ENCODE results near the gene VEGFD.

VEGFD gene

DNA sequence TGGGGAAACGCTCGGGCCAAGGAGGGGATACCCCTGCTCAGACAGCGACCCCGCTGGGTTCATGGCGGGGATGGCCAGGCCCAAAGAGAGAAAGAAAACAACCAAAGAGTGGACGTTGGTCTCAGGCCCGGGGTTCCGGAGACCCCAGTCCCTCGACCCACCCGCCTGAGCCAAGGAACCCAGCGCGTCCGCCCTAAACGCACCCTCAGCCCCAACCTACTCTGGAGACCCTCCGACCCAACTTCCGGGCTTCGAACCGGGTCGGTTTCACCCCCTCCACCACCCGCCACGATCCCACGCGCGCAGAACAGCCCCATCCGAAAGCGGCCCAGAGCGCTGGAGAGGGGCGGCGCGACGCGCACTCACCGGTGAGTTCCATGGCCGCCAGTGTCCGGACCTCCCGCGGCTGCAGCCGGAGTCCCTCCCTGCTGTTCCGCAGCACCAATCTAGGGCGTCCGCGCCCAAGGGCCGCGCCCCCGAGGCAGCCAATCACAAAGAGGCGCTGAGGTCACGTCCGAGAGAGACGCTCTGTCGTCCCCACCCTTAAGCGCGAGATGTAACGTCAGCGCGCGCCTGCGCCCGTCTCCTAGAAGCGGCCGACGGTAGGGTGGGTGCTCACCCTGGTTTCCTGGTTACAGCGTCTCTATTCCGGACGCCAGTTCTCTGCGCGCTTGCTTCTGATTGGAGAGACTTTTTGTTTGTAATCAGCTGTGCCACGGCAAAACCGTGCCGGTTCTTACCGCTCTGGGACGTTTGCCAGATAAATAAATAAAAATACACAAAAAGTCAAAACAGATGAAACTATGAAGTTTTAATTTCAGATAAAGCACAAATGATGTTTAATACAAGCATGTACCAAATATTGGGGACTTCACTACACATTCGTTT is 48.8 kb downstream of the VEGFD start, which contains the start of gene PIGA:
TSS of gene PIGA (minus strand) at position 389 of the 888 bp plus-strand sequence. CDS start 3,593 bp downstream, outside the sequence.
- peak; percentile 97 to 98 for DNase-seq (ENCODE audit: low read depth in 2 of 2)
- peak within 1 kb of the TSS; percentile 74 to 77 for H3K4me3 ChIP-seq (replicated peaks in 1 of 2; ENCODE audit: low read depth in 2 of 2, low read length in 2 of 2)
- TF ChIP-seq, protein P1, sequence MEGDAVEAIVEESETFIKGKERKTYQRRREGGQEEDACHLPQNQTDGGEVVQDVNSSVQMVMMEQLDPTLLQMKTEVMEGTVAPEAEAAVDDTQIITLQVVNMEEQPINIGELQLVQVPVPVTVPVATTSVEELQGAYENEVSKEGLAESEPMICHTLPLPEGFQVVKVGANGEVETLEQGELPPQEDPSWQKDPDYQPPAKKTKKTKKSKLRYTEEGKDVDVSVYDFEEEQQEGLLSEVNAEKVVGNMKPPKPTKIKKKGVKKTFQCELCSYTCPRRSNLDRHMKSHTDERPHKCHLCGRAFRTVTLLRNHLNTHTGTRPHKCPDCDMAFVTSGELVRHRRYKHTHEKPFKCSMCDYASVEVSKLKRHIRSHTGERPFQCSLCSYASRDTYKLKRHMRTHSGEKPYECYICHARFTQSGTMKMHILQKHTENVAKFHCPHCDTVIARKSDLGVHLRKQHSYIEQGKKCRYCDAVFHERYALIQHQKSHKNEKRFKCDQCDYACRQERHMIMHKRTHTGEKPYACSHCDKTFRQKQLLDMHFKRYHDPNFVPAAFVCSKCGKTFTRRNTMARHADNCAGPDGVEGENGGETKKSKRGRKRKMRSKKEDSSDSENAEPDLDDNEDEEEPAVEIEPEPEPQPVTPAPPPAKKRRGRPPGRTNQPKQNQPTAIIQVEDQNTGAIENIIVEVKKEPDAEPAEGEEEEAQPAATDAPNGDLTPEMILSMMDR (IDR thresholded peaks at IDR 0.05; ENCODE audit: low read depth, low read length), result no peak

DNA sequence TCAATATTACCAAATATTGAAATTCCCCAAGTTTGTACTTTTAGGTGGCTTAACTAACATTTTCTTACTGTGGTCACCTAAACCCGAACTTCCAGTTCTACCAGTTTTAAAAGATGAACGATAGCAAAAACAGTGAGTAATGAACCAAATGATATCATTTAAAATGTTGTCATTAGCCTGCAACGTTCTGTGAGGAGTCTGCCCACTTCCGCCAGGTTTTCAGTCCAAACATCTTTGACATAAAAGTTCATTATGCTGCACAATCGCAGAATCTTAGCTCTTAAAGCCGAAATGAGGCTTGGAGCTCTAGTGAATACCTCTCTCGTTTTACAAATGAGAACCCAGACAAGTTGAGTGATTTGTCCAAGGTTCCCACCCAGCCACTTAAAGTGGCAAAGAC is 49.7 kb downstream of the VEGFD start:
- DNase-seq (ENCODE audit: low read depth in 2 of 2), result peak; percentile 24 to 46
- TF ChIP-seq, protein P1 (IDR thresholded peaks at IDR 0.05; ENCODE audit: low read depth, low read length), result no peak
- peak overlapping the region; percentile 74 to 77 for H3K4me3 ChIP-seq (replicated peaks in 1 of 2; ENCODE audit: low read depth in 2 of 2, low read length in 2 of 2)

DNA sequence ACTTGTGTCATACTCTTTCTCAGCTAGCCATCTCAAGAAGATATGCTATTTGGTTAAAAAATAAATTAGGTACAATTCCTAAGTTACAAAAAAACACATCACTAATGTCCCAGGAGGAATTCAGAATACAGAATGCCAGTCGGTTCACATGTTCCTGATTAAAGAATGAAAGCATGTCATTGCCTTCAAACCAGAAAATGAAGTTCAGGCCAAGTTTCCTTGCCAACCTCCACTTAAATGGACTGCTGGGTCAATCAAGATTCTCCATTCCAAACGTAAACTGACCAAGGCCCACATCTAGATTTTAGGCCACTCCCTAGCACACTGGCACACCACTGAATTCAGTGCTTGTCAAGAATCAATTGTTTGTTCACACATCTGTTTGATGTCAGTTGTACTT is 55.4 kb downstream of the VEGFD start:
- no peak for DNase-seq (ENCODE audit: low read depth in 2 of 2)
- no peak overlapping the region for H3K4me3 ChIP-seq (replicated peaks in 1 of 2; ENCODE audit: low read depth in 2 of 2, low read length in 2 of 2)
- TF ChIP-seq, protein P1 (IDR thresholded peaks at IDR 0.05; ENCODE audit: low read depth, low read length), result no peak

DNA sequence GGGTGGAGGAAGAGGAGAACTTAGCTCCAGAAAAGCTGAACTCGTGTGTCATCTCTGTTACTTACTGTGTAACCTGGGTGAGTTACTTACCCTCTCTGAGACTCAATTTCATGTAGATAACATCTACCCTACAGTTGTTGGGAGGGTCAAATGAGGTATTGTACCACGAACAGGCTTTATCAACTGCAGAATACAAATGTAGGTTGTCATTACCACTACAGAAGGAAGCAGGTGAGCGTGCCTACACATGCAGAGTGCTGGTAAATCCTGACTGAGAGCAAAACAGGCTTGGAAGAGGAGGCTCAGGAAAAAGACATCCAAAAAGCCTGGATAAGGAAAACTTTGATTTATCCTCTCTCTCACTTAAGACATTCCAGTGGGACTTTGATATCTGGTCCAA is 56.1 kb downstream of the VEGFD start:
- TF ChIP-seq, protein P1 (IDR thresholded peaks at IDR 0.05; ENCODE audit: low read depth, low read length), result no peak
- H3K4me3 ChIP-seq (replicated peaks in 1 of 2; ENCODE audit: low read depth in 2 of 2, low read length in 2 of 2), result no peak overlapping the region
- no peak for DNase-seq (ENCODE audit: low read depth in 2 of 2)

DNA sequence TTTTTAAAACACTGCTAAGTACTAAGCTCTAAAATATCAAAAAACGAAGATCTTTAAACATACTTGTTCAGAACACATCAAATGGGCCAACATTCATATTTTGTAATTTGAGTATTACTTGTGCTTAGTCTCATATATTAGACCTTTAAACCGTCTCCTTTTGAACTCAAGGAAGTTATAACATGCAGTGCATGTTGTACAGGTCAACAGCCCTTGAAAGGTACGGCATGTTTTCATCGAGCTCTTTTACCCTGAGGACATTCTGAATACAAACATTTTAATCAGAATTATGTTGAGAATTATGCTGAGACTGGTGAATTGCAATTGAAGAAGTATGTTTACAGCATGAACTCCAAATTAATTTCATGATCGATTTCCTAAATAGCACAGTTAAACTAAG is 61.7 kb downstream of the VEGFD start:
- TF ChIP-seq, protein P1 (IDR thresholded peaks at IDR 0.05; ENCODE audit: low read depth, low read length), result no peak
- H3K4me3 ChIP-seq (replicated peaks in 1 of 2; ENCODE audit: low read depth in 2 of 2, low read length in 2 of 2), result no peak overlapping the region
- DNase-seq (ENCODE audit: low read depth in 2 of 2), result no peak

DNA sequence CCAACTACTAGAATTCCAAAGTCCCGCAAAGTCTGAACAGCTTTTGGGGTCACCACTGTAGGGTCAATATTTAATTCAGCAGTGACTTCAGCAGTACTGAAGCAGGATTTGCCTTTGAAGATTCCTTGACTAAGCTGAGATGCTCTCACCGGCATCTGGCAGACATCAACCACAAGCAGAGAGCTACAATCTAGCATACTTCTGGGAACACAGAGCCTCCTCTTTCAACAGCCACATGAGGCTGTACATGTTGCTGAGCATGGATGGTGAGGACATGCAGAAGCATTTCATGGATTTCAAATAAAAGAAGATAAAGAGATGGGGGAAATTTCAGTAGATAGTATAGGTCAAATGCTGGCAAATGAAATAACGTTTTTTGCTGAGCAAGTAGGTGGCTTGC is 62.1 kb downstream of the VEGFD start:
- TF ChIP-seq, protein P1 (IDR thresholded peaks at IDR 0.05; ENCODE audit: low read depth, low read length), result no peak
- H3K4me3 ChIP-seq (replicated peaks in 1 of 2; ENCODE audit: low read depth in 2 of 2, low read length in 2 of 2), result no peak overlapping the region
- no peak for DNase-seq (ENCODE audit: low read depth in 2 of 2)

All from cardiac fibroblast (primary cell).